HepG2 (cell line): ENCODE measurements around the gene ATP5F1E. TPM values are rescaled to one million over a fixed set of nuclear protein-coding genes. Genes with fewer than 3 reads are reported as not detected.
A peak's percentile ranks its signal among the peaks of the same experiment; 100 is the strongest.

ENCODE experiments used
- GMEB1 ChIP-seq: sonication (generic); formaldehyde crosslinking; IDR thresholded peaks from 2 replicates; pipeline ENCODE4 v1.5.1; 2020; ENCODE audit warnings: missing genetic modification reagents, mild to moderate bottlenecking, borderline replicate concordance
- HBP1 ChIP-seq: IDR thresholded peaks from 2 replicates; pipeline ENCODE4 v1.6.1; 2016; ENCODE audit warnings: low read depth, control low read depth
- HHEX ChIP-seq: IDR thresholded peaks from 2 replicates; pipeline ENCODE4 v1.6.1; 2016; ENCODE audit warnings: control low read depth
- HMG20A ChIP-seq: IDR thresholded peaks from 2 replicates; pipeline ENCODE4 v1.6.1; 2016; ENCODE audit warnings: borderline replicate concordance
- HNF1A ChIP-seq, 2 experiments: sonication (generic) in 1 of 2; formaldehyde crosslinking in 1 of 2; IDR thresholded peaks; 2 replicates each; pipeline versions ENCODE4 v1.4.0 to v1.6.1; 2016 to 2020; ENCODE audit warnings: borderline replicate concordance in 1 of 2, low read depth in 1 of 2, mild to moderate bottlenecking in 1 of 2, missing genetic modification reagents in 1 of 2
- HNRNPH1 ChIP-seq: fragments of 200-400 bp; formaldehyde crosslinking; optimal IDR thresholded peaks from 2 replicates; pipeline ENCODE3; 2017; ENCODE audit warnings: mild to moderate bottlenecking, low read depth, low read length
- LRRFIP1 ChIP-seq: sonication (generic); formaldehyde crosslinking; conservative IDR thresholded peaks from 2 replicates; pipeline ENCODE4 v1.4.0; 2020; ENCODE audit warnings: missing genetic modification reagents
- MLLT10 ChIP-seq: sonication (generic); formaldehyde crosslinking; IDR thresholded peaks from 2 replicates; pipeline ENCODE4 v1.4.0; 2020; ENCODE audit warnings: missing genetic modification reagents
- MTF2 ChIP-seq: sonication (generic); formaldehyde crosslinking; IDR thresholded peaks from 2 replicates; pipeline ENCODE4 v1.5.0; 2020; ENCODE audit warnings: missing genetic modification reagents, borderline replicate concordance
- NR2F6 ChIP-seq, 2 experiments: IDR thresholded peaks; 2 replicates each; pipeline ENCODE4 v1.6.1; 2016; ENCODE audit warnings: antibody characterized with exemption in 1 of 2, mild to moderate bottlenecking in 1 of 2
- SIN3A ChIP-seq: IDR thresholded peaks from 2 replicates; pipeline ENCODE4 v1.6.1; 2011; ENCODE audit warnings: low read depth, mild to moderate bottlenecking, control low read depth, low read length, borderline replicate concordance
- SUZ12 ChIP-seq: fragments of 150-350 bp; IDR thresholded peaks from 2 replicates; pipeline ENCODE4 v1.6.1; 2014; ENCODE audit warnings: low read depth, low read length
- ZFY ChIP-seq: sonication (generic); formaldehyde crosslinking; IDR thresholded peaks from 2 replicates; pipeline ENCODE4 v1.4.0; 2020; ENCODE audit warnings: missing genetic modification reagents
- ZNF563 ChIP-seq: sonication (generic); formaldehyde crosslinking; IDR thresholded peaks from 2 replicates; pipeline ENCODE4 v1.8.0; 2022; ENCODE audit warnings: mild to moderate bottlenecking, moderate library complexity, missing genetic modification reagents
- ZNF724P ChIP-seq: sonication (generic); formaldehyde crosslinking; IDR thresholded peaks from 2 replicates; pipeline ENCODE4 v1.8.0; 2022; ENCODE audit warnings: missing genetic modification reagents, borderline replicate concordance
- ZNF776 ChIP-seq: sonication (generic); formaldehyde crosslinking; IDR thresholded peaks from 2 replicates; pipeline ENCODE4 v1.4.0; 2020; ENCODE audit warnings: mild to moderate bottlenecking, missing genetic modification reagents
- ZNF784 ChIP-seq: sonication (generic); formaldehyde crosslinking; IDR thresholded peaks from 2 replicates; pipeline ENCODE4 v1.5.1; 2020; ENCODE audit warnings: missing genetic modification reagents, mild to moderate bottlenecking, borderline replicate concordance
- ZSCAN25 ChIP-seq: sonication (generic); formaldehyde crosslinking; IDR thresholded peaks from 2 replicates; pipeline ENCODE4 v1.8.0; 2022; ENCODE audit warnings: mild to moderate bottlenecking, missing genetic modification reagents
- polyA plus RNA-seq, 8 experiments: library from polyadenylated mRNA; depleted of rRNA in 3 of 8; stranded (reverse) in 7 of 8; unstranded in 1 of 8; fragments of >200 nt; fragmentation: Illumina TruSeq in 4 of 8; extraction: Trizol in 4 of 8; gene quantifications; 2 replicates each; pipeline versions ENCODE4 v1.2.1 to v1.2.3, GENCODE V29; 2011 to 2016; ENCODE audit warnings: low read depth in 4 of 8, missing spikeins in 1 of 8, mixed read lengths in 1 of 8; ENCODE audit not compliant: insufficient read depth in 1 of 8
- total RNA-seq, 5 experiments: library from RNA; depleted of rRNA; stranded (reverse); fragments of >200 nt; fragmentation: Illumina TruSeq; extraction: Trizol; gene quantifications; 2 replicates each; pipeline ENCODE4 v1.2.3, GENCODE V29; 2016; ENCODE audit warnings: low read depth in 1 of 5

Gene ATP5F1E
- total and polyA plus RNA-seq, 2 of the 13 experiments (the other 11 are each of a cell fraction or from before 2014, with no cell fraction given) = 121 to 134 TPM

GRCh38 chr20:59042151-59042795, 10.1 kb upstream of the ATP5F1E start, which contains the start of gene PRELID3B (continued):
- TF ChIP-seq HNF1A (IDR thresholded peaks at IDR 0.05; ENCODE audit: low read depth) = no peak
- TF ChIP-seq HNF1A (CRISPR knock-in tag; IDR thresholded peaks at IDR 0.05; ENCODE audit: borderline replicate concordance) = 0 out of 2 replicates have a peak, but pooled peaks have one; percentile 13
- no peak; the same call in 1 of the 2 replicates for TF ChIP-seq ZNF563 (CRISPR knock-in tag)
- no peak for TF ChIP-seq HMG20A
- TF ChIP-seq NR2F6 (IDR thresholded peaks at IDR 0.05) = no peak
- TF ChIP-seq NR2F6 (CRISPR knock-in tag; IDR thresholded peaks at IDR 0.05) = peak; percentile 66
- TF ChIP-seq MLLT10 (CRISPR knock-in tag) = no peak
- TF ChIP-seq MTF2 (CRISPR knock-in tag) = no peak
- no peak for TF ChIP-seq LRRFIP1 (CRISPR knock-in tag)
- no peak for TF ChIP-seq ZNF784
- TF ChIP-seq ZNF776 = peak; percentile 18; the same call in 1 of the 2 replicates
- peak; percentile 34; the same call in 1 of the 2 replicates for TF ChIP-seq SIN3A
- no peak; the same call in 1 of the 2 replicates for TF ChIP-seq ZNF724P (CRISPR knock-in tag)
- no peak for TF ChIP-seq HBP1 (CRISPR knock-in tag)
- no peak for TF ChIP-seq HNRNPH1
- no peak for TF ChIP-seq HHEX (CRISPR knock-in tag)
- no peak for TF ChIP-seq SUZ12
- no peak for TF ChIP-seq ZSCAN25
- TF ChIP-seq GMEB1 (CRISPR knock-in tag) = peak; percentile 12; the same call in 1 of the 2 replicates
- peak; percentile 83 for TF ChIP-seq ZFY
